HL-60 (cell line): Measurements from ENCODE around the gene BCCIP.

Source experiments
- DNase-seq, 2 experiments: peaks; one replicate each; pipeline ENCODE4 v3.0.0-alpha.2; 2010 to 2020; ENCODE audit warnings: low read depth in 1 of 2, low spot score in 1 of 2
- H3K27ac ChIP-seq: fragments of 250-450 bp; sonication (Bioruptor Pico); replicated peaks from 2 replicates; pipeline ENCODE4 v1.5.1; 2020; ENCODE audit warnings: mild to moderate bottlenecking, moderate library complexity
- H3K27me3 ChIP-seq: fragments of 250-450 bp; sonication (Bioruptor Pico); 2 replicates; pipeline ENCODE4 v1.5.1; 2021; ENCODE audit warnings: mild to moderate bottlenecking, moderate library complexity; ENCODE audit not compliant: insufficient read depth, poor library complexity, severe bottlenecking
- H3K4me3 ChIP-seq: replicated peaks from 2 replicates; pipeline ENCODE4 v1.5.1; 2011; ENCODE audit warnings: mild to moderate bottlenecking, control low read depth, low read length; ENCODE audit not compliant: insufficient read depth
- CTCF ChIP-seq: IDR thresholded peaks from one replicate; pipeline ENCODE4 v1.5.1; 2011; ENCODE audit warnings: low read length, control low read depth, inconsistent platforms; ENCODE audit not compliant: insufficient read depth
- GABPA ChIP-seq: IDR thresholded peaks from 2 replicates; pipeline ENCODE4 v1.6.1; 2012; ENCODE audit warnings: low read depth
- POLR2AphosphoS5 ChIP-seq: IDR thresholded peaks from 2 replicates; pipeline ENCODE4 v1.6.1; 2012; ENCODE audit warnings: low read depth
- REST ChIP-seq: IDR thresholded peaks from 2 replicates; pipeline ENCODE4 v1.6.1; 2012; ENCODE audit warnings: low read depth; ENCODE audit not compliant: insufficient replicate concordance
- SPI1 ChIP-seq: IDR thresholded peaks from 2 replicates; pipeline ENCODE4 v1.6.1; 2012; ENCODE audit warnings: low read depth, mild to moderate bottlenecking, borderline replicate concordance

The BCCIP gene

GRCh38 chr10:125846894-125847293 is 23.5 kb downstream of the BCCIP start:
- no peak for DNase-seq
- Histone ChIP-seq H3K27ac (no peak overlapping the region), H3K4me3 (no peak overlapping the region), H3K27me3 (no peaks in the 10 kb centered on the region)
- TF ChIP-seq GABPA (no peak), POLR2AphosphoS5 (no peak), REST (no peak), CTCF (no peak), SPI1 (no peak)

GRCh38 chr10:125848371-125848770 is 25.0 kb downstream of the BCCIP start:
- DNase-seq: no peak
- TF ChIP-seq POLR2AphosphoS5 (no peak), GABPA (no peak), CTCF (no peak), REST (no peak), SPI1 (no peak)
- Histone ChIP-seq H3K27me3 (no peaks in the 10 kb centered on the region), H3K4me3 (no peak overlapping the region), H3K27ac (no peak overlapping the region)

GRCh38 chr10:125848857-125849256 is 25.5 kb downstream of the BCCIP start:
- H3K27me3 ChIP-seq: no peaks in the 10 kb centered on the region
- no peak overlapping the region for H3K4me3 ChIP-seq
- H3K27ac ChIP-seq: no peak overlapping the region
- DNase-seq: no peak
- TF ChIP-seq REST (no peak), GABPA (no peak), SPI1 (no peak), CTCF (no peak), POLR2AphosphoS5 (no peak)
